ENCODE measurements around the gene MRPL33. TPM values are rescaled to one million over a fixed set of nuclear protein-coding genes. Genes with fewer than 3 reads are reported as not detected.

MRPL33 gene
- total and polyA plus RNA-seq, 2 of the 13 experiments (the other 11 are each of a cell fraction or from before 2014, with no cell fraction given): 69.7 to 218 TPM

DNA sequence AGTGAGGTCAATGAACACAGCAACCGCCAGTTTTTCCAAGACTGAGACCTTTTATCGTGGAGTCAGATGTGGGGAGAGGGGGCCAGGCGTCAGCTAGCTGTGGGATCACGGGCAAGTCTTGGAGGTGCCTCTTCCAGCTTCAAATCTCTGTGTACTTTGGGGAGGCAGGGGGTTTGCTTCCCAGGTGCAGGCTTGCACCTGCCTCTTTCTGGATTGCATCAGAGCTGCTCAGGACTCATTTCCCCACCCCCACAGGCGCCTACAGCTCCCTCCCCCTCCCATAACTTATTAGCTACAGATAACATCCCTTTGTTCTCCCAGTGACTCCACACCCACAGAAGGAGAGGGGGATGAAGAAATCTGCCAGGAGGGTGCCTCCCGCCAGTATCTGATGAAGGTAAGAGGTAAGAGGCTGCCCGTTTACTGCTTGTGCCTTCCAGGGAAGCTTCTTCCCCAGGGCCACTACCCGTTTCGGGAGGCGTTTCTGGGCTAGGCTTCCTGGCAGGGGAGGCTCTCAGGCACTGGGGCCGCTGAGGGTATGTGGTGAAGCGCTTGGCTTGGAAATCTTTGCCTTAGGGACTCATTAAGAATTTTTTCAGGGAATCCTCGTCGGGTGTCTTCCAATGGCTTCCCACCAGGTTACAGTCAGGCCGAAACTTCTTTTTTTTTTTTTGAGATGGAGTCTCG, 18.8 kb upstream of the MRPL33 start (continued):
- TF ChIP-seq HNF4G (IDR thresholded peaks at IDR 0.05; ENCODE audit: borderline replicate concordance, low read depth, low read length): 0 out of 2 replicates have a peak, but pooled peaks have one; percentile 9
- no peak for TF ChIP-seq HNF4G (CRISPR knock-in tag; IDR thresholded peaks at IDR 0.05; ENCODE audit: borderline replicate concordance, low read depth)
- TF ChIP-seq ZNF20 (CRISPR knock-in tag; IDR thresholded peaks at IDR 0.05): no peak
- TF ChIP-seq PCBP1 (IDR thresholded peaks at IDR 0.05; ENCODE audit: borderline replicate concordance, low read depth, low read length): no peak
- TF ChIP-seq, protein P1, sequence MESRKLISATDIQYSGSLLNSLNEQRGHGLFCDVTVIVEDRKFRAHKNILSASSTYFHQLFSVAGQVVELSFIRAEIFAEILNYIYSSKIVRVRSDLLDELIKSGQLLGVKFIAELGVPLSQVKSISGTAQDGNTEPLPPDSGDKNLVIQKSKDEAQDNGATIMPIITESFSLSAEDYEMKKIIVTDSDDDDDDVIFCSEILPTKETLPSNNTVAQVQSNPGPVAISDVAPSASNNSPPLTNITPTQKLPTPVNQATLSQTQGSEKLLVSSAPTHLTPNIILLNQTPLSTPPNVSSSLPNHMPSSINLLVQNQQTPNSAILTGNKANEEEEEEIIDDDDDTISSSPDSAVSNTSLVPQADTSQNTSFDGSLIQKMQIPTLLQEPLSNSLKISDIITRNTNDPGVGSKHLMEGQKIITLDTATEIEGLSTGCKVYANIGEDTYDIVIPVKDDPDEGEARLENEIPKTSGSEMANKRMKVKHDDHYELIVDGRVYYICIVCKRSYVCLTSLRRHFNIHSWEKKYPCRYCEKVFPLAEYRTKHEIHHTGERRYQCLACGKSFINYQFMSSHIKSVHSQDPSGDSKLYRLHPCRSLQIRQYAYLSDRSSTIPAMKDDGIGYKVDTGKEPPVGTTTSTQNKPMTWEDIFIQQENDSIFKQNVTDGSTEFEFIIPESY (CRISPR knock-in tag; IDR thresholded peaks at IDR 0.05): no peak
- TF ChIP-seq, protein P2, sequence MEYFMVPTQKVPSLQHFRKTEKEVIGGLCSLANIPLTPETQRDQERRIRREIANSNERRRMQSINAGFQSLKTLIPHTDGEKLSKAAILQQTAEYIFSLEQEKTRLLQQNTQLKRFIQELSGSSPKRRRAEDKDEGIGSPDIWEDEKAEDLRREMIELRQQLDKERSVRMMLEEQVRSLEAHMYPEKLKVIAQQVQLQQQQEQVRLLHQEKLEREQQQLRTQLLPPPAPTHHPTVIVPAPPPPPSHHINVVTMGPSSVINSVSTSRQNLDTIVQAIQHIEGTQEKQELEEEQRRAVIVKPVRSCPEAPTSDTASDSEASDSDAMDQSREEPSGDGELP (IDR thresholded peaks at IDR 0.05; ENCODE audit: borderline replicate concordance, low read depth): no peak
- TF ChIP-seq, protein P3, sequence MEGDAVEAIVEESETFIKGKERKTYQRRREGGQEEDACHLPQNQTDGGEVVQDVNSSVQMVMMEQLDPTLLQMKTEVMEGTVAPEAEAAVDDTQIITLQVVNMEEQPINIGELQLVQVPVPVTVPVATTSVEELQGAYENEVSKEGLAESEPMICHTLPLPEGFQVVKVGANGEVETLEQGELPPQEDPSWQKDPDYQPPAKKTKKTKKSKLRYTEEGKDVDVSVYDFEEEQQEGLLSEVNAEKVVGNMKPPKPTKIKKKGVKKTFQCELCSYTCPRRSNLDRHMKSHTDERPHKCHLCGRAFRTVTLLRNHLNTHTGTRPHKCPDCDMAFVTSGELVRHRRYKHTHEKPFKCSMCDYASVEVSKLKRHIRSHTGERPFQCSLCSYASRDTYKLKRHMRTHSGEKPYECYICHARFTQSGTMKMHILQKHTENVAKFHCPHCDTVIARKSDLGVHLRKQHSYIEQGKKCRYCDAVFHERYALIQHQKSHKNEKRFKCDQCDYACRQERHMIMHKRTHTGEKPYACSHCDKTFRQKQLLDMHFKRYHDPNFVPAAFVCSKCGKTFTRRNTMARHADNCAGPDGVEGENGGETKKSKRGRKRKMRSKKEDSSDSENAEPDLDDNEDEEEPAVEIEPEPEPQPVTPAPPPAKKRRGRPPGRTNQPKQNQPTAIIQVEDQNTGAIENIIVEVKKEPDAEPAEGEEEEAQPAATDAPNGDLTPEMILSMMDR (CRISPR knock-in tag; IDR thresholded peaks at IDR 0.05): no peak
- TF ChIP-seq, protein P4, sequence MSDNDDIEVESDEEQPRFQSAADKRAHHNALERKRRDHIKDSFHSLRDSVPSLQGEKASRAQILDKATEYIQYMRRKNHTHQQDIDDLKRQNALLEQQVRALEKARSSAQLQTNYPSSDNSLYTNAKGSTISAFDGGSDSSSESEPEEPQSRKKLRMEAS (IDR thresholded peaks at IDR 0.05): peak; percentile 73; the same call in 1 of the 2 replicates
- peak; percentile 93 for TF ChIP-seq ZEB1 (IDR thresholded peaks at IDR 0.05; ENCODE audit: insufficient replicate concordance, low read depth)
- TF ChIP-seq POLR2G (IDR thresholded peaks at IDR 0.05; ENCODE audit: low read depth, low read length): peak; percentile 90
- no peak for TF ChIP-seq FOXM1 (CRISPR knock-in tag; IDR thresholded peaks at IDR 0.05)
- TF ChIP-seq ZFY (CRISPR knock-in tag; IDR thresholded peaks at IDR 0.05): peak; percentile 65
- TF ChIP-seq, protein P5, sequence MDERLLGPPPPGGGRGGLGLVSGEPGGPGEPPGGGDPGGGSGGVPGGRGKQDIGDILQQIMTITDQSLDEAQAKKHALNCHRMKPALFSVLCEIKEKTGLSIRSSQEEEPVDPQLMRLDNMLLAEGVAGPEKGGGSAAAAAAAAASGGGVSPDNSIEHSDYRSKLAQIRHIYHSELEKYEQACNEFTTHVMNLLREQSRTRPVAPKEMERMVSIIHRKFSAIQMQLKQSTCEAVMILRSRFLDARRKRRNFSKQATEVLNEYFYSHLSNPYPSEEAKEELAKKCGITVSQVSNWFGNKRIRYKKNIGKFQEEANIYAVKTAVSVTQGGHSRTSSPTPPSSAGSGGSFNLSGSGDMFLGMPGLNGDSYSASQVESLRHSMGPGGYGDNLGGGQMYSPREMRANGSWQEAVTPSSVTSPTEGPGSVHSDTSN (CRISPR knock-in tag; IDR thresholded peaks at IDR 0.05): no peak
- TF ChIP-seq ZNF30 (CRISPR knock-in tag; IDR thresholded peaks at IDR 0.05): no peak
- TF ChIP-seq ZNF749 (CRISPR knock-in tag; IDR thresholded peaks at IDR 0.05; ENCODE audit: borderline replicate concordance): no peak
- no peak for TF ChIP-seq ZNF143 (CRISPR knock-in tag; IDR thresholded peaks at IDR 0.05)
- TF ChIP-seq ZNF773 (CRISPR knock-in tag; IDR thresholded peaks at IDR 0.05; ENCODE audit: borderline replicate concordance): no peak
- TF ChIP-seq, protein P6, sequence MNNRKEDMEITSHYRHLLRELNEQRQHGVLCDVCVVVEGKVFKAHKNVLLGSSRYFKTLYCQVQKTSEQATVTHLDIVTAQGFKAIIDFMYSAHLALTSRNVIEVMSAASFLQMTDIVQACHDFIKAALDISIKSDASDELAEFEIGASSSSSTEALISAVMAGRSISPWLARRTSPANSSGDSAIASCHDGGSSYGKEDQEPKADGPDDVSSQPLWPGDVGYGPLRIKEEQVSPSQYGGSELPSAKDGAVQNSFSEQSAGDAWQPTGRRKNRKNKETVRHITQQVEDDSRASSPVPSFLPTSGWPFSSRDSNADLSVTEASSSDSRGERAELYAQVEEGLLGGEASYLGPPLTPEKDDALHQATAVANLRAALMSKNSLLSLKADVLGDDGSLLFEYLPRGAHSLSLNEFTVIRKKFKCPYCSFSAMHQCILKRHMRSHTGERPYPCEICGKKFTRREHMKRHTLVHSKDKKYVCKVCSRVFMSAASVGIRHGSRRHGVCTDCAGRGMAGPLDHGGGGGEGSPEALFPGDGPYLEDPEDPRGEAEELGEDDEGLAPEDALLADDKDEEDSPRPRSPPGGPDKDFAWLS (CRISPR knock-in tag; IDR thresholded peaks at IDR 0.05; ENCODE audit: borderline replicate concordance): 0 out of 2 replicates have a peak, but pooled peaks have one; percentile 61
- 0 out of 2 replicates have a peak, but pooled peaks have one; percentile 58 for TF ChIP-seq ZNF451 (CRISPR knock-in tag; IDR thresholded peaks at IDR 0.05)
- TF ChIP-seq HOXA5 (CRISPR knock-in tag; IDR thresholded peaks at IDR 0.05): no peak
- TF ChIP-seq ESRRA (CRISPR knock-in tag; IDR thresholded peaks at IDR 0.05; ENCODE audit: low read depth): no peak; the same call in 1 of the 2 replicates
